Activated naive CD4-positive, alpha-beta T cell treated with anti-CD3 and anti-CD28 coated beads, Interleukin-2, amount 50 U/mL, for 24 hours (primary cell): Measurements from ENCODE around the gene MAP2K5.

Experiments used
- H3K27ac Mint-ChIP-seq: one replicate; pipeline ENCODE4 v1.8.0; 2021; ENCODE audit warnings: mild to moderate bottlenecking, mixed read lengths
- H3K27me3 Mint-ChIP-seq: one replicate; pipeline ENCODE4 v1.8.0; 2021; ENCODE audit warnings: mixed read lengths
- H3K36me3 Mint-ChIP-seq: one replicate; pipeline ENCODE4 v1.8.0; 2021; ENCODE audit warnings: mixed read lengths
- H3K4me1 Mint-ChIP-seq: one replicate; pipeline ENCODE4 v1.8.0; 2021; ENCODE audit warnings: mixed read lengths
- H3K4me3 Mint-ChIP-seq: one replicate; pipeline ENCODE4 v1.8.0; 2021; ENCODE audit warnings: mild to moderate bottlenecking, mixed read lengths
- H3K9me3 Mint-ChIP-seq: one replicate; pipeline ENCODE4 v1.8.0; 2021; ENCODE audit warnings: mixed read lengths

The MAP2K5 gene

DNA sequence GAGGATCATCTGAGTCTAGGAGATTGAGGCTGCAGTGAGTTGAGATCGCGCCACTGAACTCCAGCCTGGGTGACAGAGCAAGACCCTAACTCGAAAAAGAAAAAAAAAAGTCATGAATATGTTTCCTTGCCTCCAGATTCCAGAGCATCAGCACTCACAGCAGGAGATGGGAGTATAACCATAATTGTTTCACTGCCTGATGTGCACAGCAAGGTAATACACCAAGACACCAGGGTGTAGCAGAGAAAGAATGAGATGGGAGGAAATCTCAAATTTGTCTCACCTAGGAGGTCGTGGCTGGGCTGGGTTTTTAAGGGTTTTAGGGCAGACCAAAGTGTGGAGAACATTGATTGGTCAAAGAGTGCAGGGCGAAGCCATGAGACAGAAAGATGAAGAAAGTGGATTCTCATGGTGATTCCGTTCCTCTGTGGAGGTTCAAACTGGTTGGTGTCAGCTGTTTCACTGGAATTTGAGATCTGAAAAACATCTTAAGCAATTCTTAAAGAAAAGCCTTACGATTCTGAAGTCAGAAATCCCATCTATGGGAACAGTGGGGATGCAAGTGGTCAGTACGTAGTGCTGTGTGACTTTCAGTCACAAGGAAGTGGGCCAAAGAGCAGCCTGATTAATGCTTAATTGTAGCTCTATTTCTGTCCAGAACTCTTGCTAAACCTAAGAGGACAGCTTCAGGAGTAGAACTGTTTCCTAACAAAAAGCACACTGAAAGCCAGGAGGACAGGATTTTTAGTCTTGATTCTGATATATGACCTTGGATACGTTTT lies 29.4 kb upstream of the MAP2K5 start:
- Mint-ChIP-seq H3K27ac (no peak overlapping the region), H3K9me3 (no peaks in the 10 kb centered on the region), H3K27me3 (no peaks in the 10 kb centered on the region), H3K36me3 (peaks cover 13% of the 10 kb centered on the region), H3K4me1 (no peaks in the 10 kb centered on the region), H3K4me3 (no peak overlapping the region)

DNA sequence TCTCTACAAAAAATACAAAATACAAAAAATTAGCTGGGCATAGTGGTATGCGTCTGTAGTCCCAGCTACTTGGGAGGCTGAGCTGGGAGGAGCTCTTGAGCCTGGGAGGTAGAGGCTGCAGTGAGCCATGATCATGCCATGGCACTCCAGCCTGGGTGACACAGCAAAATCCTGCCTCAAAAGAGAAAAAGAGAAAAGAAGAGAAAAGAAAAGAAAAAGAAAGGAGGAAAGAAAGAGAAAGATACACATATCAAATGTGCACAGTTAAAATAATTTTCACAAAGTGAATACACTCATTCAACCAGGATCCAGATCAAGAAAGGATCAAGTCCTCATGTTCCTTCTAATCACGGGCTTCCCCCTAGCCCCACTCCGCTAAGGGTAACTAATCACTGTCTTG lies 27.4 kb upstream of the MAP2K5 start:
- Mint-ChIP-seq H3K27ac (no peak overlapping the region), H3K9me3 (no peaks in the 10 kb centered on the region), H3K36me3 (peaks cover 11% of the 10 kb centered on the region), H3K27me3 (no peaks in the 10 kb centered on the region), H3K4me1 (no peaks in the 10 kb centered on the region), H3K4me3 (no peak overlapping the region)

DNA sequence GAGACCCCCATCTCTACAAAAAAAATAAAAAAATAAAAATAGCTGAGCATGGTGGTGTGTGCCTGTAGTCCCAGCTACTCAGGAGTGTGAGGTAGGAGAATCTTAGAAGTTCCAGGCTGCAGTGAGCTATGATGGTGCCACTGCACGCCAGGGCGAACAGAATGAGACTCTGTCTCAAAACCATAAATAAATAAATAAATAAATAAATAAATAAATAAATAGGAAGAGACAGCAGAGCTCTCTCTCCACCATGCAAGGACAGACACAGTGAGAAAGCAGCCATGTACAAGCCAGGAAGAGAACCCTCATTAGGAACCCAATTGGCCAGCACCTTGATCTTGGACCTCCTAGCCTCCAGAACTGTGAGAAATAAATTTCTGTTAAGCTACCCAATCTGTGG lies 26.9 kb upstream of the MAP2K5 start:
- H3K4me1 Mint-ChIP-seq = no peaks in the 10 kb centered on the region
- H3K27ac Mint-ChIP-seq = no peak overlapping the region
- peaks cover 11% of the 10 kb centered on the region for H3K36me3 Mint-ChIP-seq
- no peaks in the 10 kb centered on the region for H3K9me3 Mint-ChIP-seq
- H3K4me3 Mint-ChIP-seq = no peak overlapping the region
- no peaks in the 10 kb centered on the region for H3K27me3 Mint-ChIP-seq

DNA sequence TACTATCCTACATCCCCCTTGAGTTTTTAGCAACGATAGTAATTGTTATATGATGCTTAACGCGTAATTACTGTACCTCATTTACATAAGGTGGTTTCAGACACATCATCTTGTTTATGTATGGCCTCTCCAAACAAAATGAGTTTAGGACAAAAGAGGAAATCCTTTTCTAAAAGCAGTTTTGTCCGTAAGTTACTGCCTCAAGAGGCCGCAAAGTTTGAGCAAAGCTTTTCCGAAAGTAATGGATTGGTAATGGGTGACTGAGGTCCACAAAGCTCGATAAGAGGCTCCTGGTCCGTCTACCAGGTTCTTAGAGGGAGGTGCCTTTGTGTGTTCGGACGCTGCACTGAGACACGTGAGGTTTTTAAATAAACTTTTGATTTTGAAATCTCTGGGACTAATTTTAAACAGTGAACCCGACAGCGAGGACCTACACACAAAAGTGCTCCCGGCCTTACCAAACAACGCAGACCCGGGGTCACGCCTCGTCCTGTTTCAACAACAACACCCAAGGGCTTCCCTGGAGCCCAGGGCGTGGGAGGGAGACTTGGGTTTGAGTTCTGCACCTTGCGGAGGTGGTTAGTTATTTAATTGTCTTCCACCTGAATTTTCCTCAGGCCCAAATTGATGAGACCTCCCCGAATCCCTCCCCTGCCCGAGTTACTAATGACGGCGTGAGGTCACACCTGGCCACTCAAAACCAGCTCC lies 22.0 kb upstream of the MAP2K5 start:
- H3K4me1 Mint-ChIP-seq = peaks cover 26% of the 10 kb centered on the region

DNA sequence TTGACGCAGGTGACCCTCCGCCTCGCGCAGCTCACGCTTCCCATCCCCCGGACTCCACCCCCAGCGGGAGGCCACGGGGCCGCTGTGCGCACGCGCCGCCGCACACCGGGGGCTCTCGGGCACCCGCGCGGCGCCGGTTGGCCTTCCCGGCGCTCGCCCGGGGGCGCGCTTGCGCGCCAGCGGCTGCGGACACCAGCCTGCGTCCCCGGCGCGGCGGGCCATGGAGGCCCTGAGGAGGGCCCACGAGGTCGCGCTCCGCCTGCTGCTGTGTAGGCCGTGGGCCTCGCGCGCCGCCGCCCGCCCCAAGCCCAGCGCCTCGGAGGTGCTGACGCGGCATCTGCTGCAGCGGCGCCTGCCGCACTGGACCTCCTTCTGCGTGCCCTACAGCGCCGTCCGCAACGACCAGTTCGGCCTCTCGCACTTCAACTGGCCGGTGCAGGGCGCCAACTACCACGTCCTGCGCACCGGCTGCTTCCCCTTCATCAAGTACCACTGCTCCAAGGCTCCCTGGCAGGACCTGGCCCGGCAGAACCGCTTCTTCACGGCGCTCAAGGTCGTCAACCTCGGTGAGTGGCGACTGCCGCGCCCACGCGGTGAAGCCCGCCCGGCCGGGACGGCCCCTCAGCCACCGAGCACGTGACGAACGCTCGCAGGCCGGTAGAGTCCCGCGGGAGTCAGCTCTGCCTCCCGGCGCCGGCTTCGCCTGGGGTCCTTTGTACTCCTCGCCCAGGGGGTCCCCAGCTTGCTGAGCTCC lies 21.3 kb upstream of the MAP2K5 start, which contains the start of gene C15orf61:
Gene C15orf61, plus strand, starts transcription at position 103 of the 754 bp plus-strand sequence. Its CDS starts 118 bp downstream, at position 221.
- no peaks in the 10 kb centered on the region for H3K36me3 Mint-ChIP-seq
- H3K27ac Mint-ChIP-seq = peak within 1 kb of the TSS; percentile 96
- no peaks in the 10 kb centered on the region for H3K27me3 Mint-ChIP-seq
- H3K4me3 Mint-ChIP-seq = peak within 1 kb of the TSS; percentile 95
- peaks cover 26% of the 10 kb centered on the region for H3K4me1 Mint-ChIP-seq
- H3K9me3 Mint-ChIP-seq = no peaks in the 10 kb centered on the region

More for the DNA sequence above, 22.0 kb upstream of the MAP2K5 start:
- H3K27ac Mint-ChIP-seq = peak overlapping the region; percentile 90
- H3K27me3 Mint-ChIP-seq = no peaks in the 10 kb centered on the region
- no peaks in the 10 kb centered on the region for H3K36me3 Mint-ChIP-seq
- H3K9me3 Mint-ChIP-seq = no peaks in the 10 kb centered on the region
- peak overlapping the region; percentile 88 for H3K4me3 Mint-ChIP-seq

DNA sequence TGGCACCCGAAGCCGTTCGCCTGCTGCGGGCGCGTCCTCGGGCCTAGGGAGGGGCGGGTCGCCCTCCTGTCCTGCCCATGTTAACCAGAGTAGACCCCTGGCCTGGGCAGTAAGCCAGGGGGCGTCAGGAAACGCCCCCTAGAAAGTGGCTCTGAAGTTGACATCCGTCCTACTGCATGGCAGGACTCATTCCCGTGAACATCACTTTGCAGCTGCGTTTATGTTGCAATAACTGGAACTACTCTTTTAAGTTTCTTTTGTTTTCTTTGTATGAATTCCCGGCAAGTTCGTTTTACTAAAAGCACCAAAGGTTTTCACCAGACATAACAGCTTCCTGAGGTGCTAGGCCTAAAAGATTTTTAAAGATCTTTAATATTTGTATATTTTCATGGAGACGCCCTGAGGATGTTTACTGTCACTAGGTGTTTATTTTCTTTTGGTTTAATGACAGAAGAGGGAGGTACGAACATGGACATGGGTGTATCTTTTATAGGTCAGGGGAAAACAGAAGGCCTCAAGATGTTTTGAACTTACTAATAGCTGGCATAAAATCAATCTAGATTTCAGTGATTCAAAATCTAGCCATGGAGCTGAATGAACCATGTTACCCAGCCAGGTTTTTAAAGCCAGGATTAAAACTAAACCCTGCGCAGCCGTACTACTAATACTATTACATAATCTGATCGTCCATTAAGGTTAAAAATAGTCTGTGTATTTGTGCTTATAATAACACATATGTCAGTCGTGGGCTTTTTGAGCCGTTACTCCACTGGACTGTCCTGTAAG lies 20.5 kb upstream of the MAP2K5 start:
- H3K4me3 Mint-ChIP-seq = peak overlapping the region; percentile 95
- H3K4me1 Mint-ChIP-seq = peaks cover 29% of the 10 kb centered on the region
- H3K9me3 Mint-ChIP-seq = no peaks in the 10 kb centered on the region
- no peaks in the 10 kb centered on the region for H3K27me3 Mint-ChIP-seq
- H3K27ac Mint-ChIP-seq = peak overlapping the region; percentile 96
- no peaks in the 10 kb centered on the region for H3K36me3 Mint-ChIP-seq

DNA sequence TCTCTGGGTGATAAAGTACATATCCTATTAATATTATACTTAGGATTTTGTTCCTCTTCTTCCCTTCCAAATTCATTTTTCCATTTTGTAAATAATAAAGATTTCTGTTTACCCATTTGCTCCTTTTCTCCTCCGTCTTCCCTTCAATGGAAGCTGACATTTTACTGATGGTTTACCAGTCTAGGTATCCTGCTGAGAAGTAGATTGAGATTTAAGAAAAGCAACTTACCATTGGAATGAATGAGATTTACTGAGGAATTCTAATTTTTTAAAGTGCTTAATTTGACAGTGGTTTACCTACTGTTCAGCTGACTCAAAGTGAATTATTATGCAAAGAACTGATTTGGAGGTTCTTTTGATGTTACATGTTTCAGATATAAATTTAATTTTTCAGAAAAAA lies 19.2 kb upstream of the MAP2K5 start:
- Mint-ChIP-seq H3K27me3 (no peaks in the 10 kb centered on the region), H3K27ac (no peak overlapping the region), H3K9me3 (no peaks in the 10 kb centered on the region), H3K4me1 (peaks cover 29% of the 10 kb centered on the region), H3K4me3 (peak overlapping the region; percentile 95), H3K36me3 (peaks cover 2% of the 10 kb centered on the region)

DNA sequence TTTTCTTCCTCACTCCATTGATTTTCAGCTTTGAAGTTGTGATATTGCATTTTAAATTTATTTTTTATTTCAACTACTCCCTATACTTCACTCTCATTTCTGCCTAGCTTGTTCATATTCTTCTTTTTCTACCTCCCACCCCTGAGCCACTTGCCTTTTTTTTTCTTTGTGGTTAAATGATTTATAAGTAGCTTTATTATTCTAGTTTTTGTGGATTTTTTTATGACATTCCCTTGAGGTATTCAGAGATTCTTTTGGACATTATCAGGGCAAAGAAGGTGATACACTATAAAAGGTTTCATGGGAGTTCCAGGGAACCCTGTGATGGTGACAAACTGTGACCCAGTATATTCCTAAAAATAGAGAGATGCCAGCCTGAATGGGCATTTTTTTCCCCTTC lies 18.3 kb upstream of the MAP2K5 start:
- peaks cover 29% of the 10 kb centered on the region for H3K4me1 Mint-ChIP-seq
- peak overlapping the region; percentile 8 for H3K4me3 Mint-ChIP-seq
- H3K9me3 Mint-ChIP-seq = no peaks in the 10 kb centered on the region
- H3K36me3 Mint-ChIP-seq = peaks cover 3% of the 10 kb centered on the region
- no peaks in the 10 kb centered on the region for H3K27me3 Mint-ChIP-seq
- H3K27ac Mint-ChIP-seq = peak overlapping the region; percentile 81

DNA sequence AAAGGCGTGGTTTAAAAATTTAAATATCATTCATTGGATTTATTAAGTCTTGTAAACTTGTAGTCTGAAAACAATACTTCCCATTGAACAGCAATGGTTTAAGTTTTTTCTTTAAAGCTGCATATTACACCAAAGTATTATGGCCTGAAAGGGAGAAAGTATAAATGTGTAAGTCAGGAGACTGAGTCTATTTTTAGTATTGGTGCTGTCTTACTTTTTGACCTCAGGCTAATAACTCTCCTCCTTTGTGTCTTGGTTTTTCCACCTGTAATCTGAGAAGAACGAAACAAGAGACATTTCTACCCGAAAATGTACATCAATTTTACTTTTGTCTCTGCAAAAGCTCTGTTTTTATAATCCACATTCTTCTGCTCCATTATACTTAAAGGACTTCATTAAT lies 14.0 kb upstream of the MAP2K5 start:
- peaks cover 3% of the 10 kb centered on the region for H3K36me3 Mint-ChIP-seq
- peaks cover 23% of the 10 kb centered on the region for H3K4me1 Mint-ChIP-seq
- H3K27me3 Mint-ChIP-seq = no peaks in the 10 kb centered on the region
- H3K9me3 Mint-ChIP-seq = no peaks in the 10 kb centered on the region
- H3K27ac Mint-ChIP-seq = no peak overlapping the region
- H3K4me3 Mint-ChIP-seq = no peak overlapping the region

DNA sequence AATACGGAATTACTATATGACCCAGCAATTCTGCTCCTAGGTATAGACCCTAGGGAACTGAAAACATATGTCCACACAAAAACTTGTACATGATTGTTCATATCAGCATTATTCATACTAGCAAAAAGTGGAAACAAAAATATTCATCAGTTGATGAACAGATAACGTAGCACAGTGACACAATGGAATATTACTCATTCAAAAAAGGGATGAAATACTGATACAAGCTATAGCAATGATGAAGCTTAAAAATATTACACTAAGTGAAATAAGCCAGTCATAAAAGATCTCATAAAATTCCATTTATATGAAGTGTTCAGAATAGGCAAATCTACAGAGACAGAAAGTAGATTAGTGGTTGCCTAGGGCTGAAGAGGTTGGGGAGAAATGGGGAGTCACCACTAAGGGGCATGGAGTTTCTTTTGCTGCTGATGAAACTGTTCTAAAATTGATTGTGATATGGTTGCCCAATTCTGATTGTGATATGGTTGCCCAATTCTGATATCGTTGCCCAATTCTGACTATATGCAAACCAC lies 11.1 kb upstream of the MAP2K5 start:
- Mint-ChIP-seq H3K4me1 (peaks cover 12% of the 10 kb centered on the region), H3K27ac (peak overlapping the region; percentile 30)

DNA sequence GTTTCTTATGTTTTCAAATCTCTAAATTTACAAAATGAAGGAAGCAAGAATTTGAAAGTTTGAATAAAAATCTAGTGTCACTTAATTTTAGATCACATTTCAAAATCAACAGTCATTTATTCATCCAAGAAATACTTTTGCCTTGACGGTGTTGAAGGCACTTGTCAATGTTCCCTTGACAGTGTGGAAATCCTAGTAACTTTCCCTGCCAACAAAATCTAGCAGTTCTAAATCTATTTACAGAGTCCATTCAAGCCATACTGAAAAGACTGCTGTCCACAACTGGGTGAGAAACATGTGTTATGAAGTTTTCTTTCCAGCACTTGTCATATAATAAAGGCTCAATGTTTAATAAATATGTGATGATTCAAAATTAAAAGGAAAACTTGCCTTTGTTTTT lies 8.6 kb upstream of the MAP2K5 start:
- Mint-ChIP-seq H3K27ac (no peak overlapping the region), H3K27me3 (no peaks in the 10 kb centered on the region), H3K36me3 (no peaks in the 10 kb centered on the region), H3K4me3 (no peak overlapping the region), H3K9me3 (no peaks in the 10 kb centered on the region), H3K4me1 (peaks cover 14% of the 10 kb centered on the region)

More for the DNA sequence above, 11.1 kb upstream of the MAP2K5 start:
- no peak overlapping the region for H3K4me3 Mint-ChIP-seq
- peaks cover 3% of the 10 kb centered on the region for H3K36me3 Mint-ChIP-seq
- no peaks in the 10 kb centered on the region for H3K9me3 Mint-ChIP-seq
- H3K27me3 Mint-ChIP-seq = no peaks in the 10 kb centered on the region

DNA sequence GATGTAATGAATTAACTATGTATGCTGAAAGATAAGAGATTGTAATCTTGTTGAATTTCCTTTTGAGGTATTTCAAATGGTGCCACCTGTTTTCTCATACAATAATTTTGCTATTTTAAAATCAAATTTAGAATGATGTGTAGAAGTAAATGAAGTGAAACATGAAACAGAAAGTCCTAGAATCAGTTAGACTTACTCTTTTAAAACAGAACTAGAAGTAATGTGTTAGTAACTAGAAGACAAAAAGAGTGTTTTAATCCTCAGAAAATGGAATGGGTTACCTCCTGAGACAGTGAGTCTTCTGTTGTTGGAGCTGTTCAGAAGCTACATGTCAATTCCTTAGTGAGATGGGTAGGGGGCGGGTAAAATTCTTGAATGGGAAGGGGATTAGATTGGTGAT lies 8.1 kb upstream of the MAP2K5 start:
- Mint-ChIP-seq H3K27ac (no peak overlapping the region), H3K9me3 (no peaks in the 10 kb centered on the region), H3K4me1 (peaks cover 16% of the 10 kb centered on the region), H3K36me3 (no peaks in the 10 kb centered on the region), H3K4me3 (no peak overlapping the region), H3K27me3 (no peaks in the 10 kb centered on the region)

DNA sequence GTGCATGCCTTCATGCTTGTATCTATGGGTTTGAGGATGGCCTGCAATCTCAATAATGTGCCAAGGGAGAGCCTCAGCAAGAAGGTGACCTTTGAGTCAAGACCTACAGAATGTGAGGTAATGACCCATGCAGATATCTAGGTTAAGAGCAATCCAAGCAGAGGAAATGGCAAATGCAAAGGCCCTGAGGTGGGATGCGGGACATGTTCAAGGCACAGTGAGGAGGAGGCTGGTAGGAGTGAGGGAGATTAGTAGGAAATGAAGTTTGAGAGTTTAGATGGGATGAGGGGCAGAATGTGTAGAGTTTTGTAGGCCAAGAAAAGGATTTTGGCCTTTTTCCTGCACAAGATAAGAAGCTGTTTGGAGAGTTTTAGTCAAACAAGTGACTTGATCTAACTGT lies 4.7 kb upstream of the MAP2K5 start:
- Mint-ChIP-seq H3K36me3 (no peaks in the 10 kb centered on the region), H3K27ac (no peak overlapping the region), H3K27me3 (no peaks in the 10 kb centered on the region), H3K4me3 (peak overlapping the region; percentile 51), H3K4me1 (peaks cover 26% of the 10 kb centered on the region), H3K9me3 (no peaks in the 10 kb centered on the region)

DNA sequence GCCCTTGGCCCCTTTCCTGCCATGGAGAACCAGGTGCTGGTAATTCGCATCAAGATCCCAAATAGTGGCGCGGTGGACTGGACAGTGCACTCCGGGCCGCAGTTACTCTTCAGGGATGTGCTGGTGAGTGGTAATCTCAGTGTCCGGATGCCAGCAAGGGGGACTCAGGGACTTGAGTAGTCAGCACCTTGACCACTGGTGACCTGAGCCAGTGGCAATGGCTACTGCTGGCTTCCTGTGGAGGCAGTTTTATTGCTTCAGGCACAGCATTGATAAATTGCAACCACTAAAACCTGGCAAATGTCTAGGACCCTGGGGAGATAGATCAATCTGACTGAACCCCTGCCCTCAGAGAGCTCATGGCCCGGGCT lies 830 bp downstream of the MAP2K5 start:
- peaks cover 60% of the 10 kb centered on the region for H3K4me1 Mint-ChIP-seq
- H3K27me3 Mint-ChIP-seq = no peaks in the 10 kb centered on the region
- H3K9me3 Mint-ChIP-seq = no peaks in the 10 kb centered on the region
- H3K4me3 Mint-ChIP-seq = peak overlapping the region; percentile 97
- H3K36me3 Mint-ChIP-seq = no peaks in the 10 kb centered on the region
- H3K27ac Mint-ChIP-seq = peak overlapping the region; percentile 90

DNA sequence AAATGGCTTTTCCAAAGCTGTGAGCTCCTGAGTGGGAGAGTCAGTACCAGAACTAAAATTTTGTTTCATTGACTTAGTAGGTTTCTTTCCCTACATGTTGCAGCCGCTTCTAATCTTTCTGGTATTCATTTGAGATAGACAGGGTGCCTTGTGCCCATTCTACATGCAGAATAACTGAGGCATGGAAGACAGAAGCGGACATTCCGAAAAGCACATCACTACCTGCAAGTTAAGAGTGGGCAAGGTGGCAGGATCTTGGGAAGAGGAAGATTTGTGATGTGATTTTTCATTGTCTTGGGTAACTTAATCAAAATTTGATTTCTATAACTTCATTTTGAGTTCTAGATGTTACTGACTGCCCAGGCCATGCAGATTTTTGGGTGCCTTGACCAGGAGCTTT lies 2.0 kb downstream of the MAP2K5 start:
- H3K4me1 Mint-ChIP-seq = peaks cover 67% of the 10 kb centered on the region
- H3K27me3 Mint-ChIP-seq = no peaks in the 10 kb centered on the region
- H3K9me3 Mint-ChIP-seq = no peaks in the 10 kb centered on the region
- peak overlapping the region; percentile 2 for H3K4me3 Mint-ChIP-seq
- peak overlapping the region; percentile 31 for H3K27ac Mint-ChIP-seq
- no peaks in the 10 kb centered on the region for H3K36me3 Mint-ChIP-seq
